Muscle of leg (tissue), 11 donors: ENCODE data around the gene CIAO2A. TPM values are rescaled to one million over a fixed set of nuclear protein-coding genes. Genes with fewer than 3 reads are reported as not detected.
A peak's percentile ranks its signal among the peaks of the same experiment; 100 is the strongest.
"Not testable (repeated sequence)": the region's sequence is repeated elsewhere in the genome, so short reads cannot be mapped to it uniquely, and the experiment has no call there.

Experiments
- DNase-seq: peaks from one replicate; pipeline ENCODE4 v3.0.0; 2013
- H3K27ac ChIP-seq: one replicate; pipeline ENCODE4 v1.5.1; 2013; ENCODE audit warnings: mild to moderate bottlenecking, low read length, control low read depth
- H3K27me3 ChIP-seq: one replicate; pipeline ENCODE4 v1.6.1; 2013; ENCODE audit warnings: low read length; ENCODE audit not compliant: control insufficient read depth, insufficient read depth
- H3K36me3 ChIP-seq: one replicate; pipeline ENCODE4 v1.6.1; 2013; ENCODE audit warnings: low read length; ENCODE audit not compliant: control insufficient read depth, insufficient read depth
- H3K4me1 ChIP-seq: one replicate; pipeline ENCODE4 v1.6.1; 2013; ENCODE audit warnings: low read length; ENCODE audit not compliant: control insufficient read depth, insufficient read depth
- H3K4me3 ChIP-seq: one replicate; pipeline ENCODE4 v1.5.1; 2013; ENCODE audit warnings: low read length, control low read depth
- H3K9me3 ChIP-seq: replicated peaks from 2 replicates; pipeline ENCODE4 v1.6.1; 2013; ENCODE audit warnings: low read depth, low read length; ENCODE audit not compliant: control insufficient read depth
- whole genome bisulfite sequencing: methylation state at CpG from one replicate; pipeline ENCODE4 v1.1.5; 2013; ENCODE audit warnings: missing lambda C conversion rate; ENCODE audit not compliant: insufficient coverage; 5-methylcytosine and 5-hydroxymethylcytosine counted together
- polyA plus RNA-seq, 8 donors: library from polyadenylated mRNA; unstranded; fragments of 120-200 nt; gene quantifications; one replicate each; pipeline versions ENCODE4 v1.2.1 to v1.2.3, GENCODE V29; 2013; ENCODE audit warnings: inconsistent platforms in 1 of 8, low replicate concordance in 1 of 8; ENCODE audit not compliant: insufficient read length in 8 of 8, insufficient read depth in 1 of 8
- total RNA-seq: library from RNA; stranded (reverse); fragments of 120-200 nt; gene quantifications from one replicate; pipeline ENCODE4 v1.2.4, GENCODE V29; 2013

Gene CIAO2A
- total and polyA plus RNA-seq, 9 donors, result 45.1 to 52.8 (median 51.0) TPM

- peaks cover 11% of the 10 kb centered on the region for H3K36me3 ChIP-seq
- not testable (repeated sequence) for H3K4me3 ChIP-seq, H3K27ac ChIP-seq, DNase-seq, H3K27me3 ChIP-seq, H3K9me3 ChIP-seq, H3K4me1 ChIP-seq
- 80% methylated on average over 1 of the region's 2 CpGs for WGBS
These were observed 20.1 kb downstream of the CIAO2A start for GRCh38 chr15:64073496-64073895.

- Histone ChIP-seq H3K36me3 (peaks cover 11% of the 10 kb centered on the region), H3K27me3 (no peaks in the 10 kb centered on the region), H3K9me3 (no peaks in the 10 kb centered on the region), H3K4me1 (peaks cover 1% of the 10 kb centered on the region), H3K27ac (no peak overlapping the region), H3K4me3 (no peak overlapping the region)
- no peak for DNase-seq
- 100% methylated on average over 2 of the region's 2 CpGs for WGBS
These were observed 20.8 kb downstream of the CIAO2A start for GRCh38 chr15:64072812-64073211.

DNA sequence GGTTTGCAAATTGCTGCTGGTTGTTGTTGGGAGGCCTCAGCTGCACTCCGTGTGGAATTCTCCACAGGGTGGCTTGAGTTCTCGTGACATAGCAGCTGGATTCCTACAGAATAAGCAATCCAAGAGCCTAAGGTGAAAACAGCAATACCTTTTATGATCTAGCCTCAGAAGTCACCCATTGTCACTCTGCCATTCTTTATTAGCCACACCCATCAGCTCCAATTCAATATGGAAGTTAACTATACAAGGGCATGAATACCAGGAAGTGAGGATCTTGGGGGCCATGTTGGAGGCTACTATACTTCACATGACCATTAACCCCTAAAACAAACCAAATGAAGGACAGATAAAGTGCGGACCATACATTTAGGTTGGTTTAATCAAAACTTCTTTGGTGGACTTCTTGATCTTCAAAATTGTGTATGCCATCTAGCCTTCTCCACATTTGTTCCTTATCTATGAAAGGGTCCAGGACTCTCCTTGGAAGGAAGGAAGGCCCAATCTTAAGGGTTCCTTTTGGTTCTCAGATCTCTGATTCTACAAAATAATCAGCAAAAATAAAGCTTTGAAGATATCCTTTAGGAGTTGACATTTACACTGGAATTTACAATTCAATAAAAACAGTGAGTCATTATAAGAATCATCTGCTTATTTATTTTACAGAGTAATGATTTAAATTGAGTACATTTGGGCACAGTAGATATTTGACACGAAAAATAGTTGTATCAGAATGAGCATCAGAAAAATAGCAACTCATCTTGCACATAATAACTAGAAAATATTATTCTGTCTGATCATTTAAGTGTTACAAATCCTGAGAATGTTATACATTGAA, 21.5 kb downstream of the CIAO2A start:
- 90% methylated on average over 2 of the region's 4 CpGs for WGBS
- peaks cover 3% of the 10 kb centered on the region for H3K4me1 ChIP-seq
- H3K36me3 ChIP-seq, result peaks cover 11% of the 10 kb centered on the region
- no peaks in the 10 kb centered on the region for H3K9me3 ChIP-seq
- H3K27me3 ChIP-seq, result no peaks in the 10 kb centered on the region
- DNase-seq, result no peak
- H3K4me3 ChIP-seq, result no peak overlapping the region
- no peak overlapping the region for H3K27ac ChIP-seq

- Histone ChIP-seq H3K9me3 (no peaks in the 10 kb centered on the region), H3K4me1 (peaks cover 3% of the 10 kb centered on the region), H3K27me3 (no peaks in the 10 kb centered on the region), H3K27ac (no peak overlapping the region), H3K4me3 (no peak overlapping the region), H3K36me3 (peaks cover 11% of the 10 kb centered on the region)
- DNase-seq, result peak; percentile 37
- 63% methylated on average over 5 of the region's 8 CpGs for WGBS
These were observed 22.4 kb downstream of the CIAO2A start for GRCh38 chr15:64070965-64071851.

DNA sequence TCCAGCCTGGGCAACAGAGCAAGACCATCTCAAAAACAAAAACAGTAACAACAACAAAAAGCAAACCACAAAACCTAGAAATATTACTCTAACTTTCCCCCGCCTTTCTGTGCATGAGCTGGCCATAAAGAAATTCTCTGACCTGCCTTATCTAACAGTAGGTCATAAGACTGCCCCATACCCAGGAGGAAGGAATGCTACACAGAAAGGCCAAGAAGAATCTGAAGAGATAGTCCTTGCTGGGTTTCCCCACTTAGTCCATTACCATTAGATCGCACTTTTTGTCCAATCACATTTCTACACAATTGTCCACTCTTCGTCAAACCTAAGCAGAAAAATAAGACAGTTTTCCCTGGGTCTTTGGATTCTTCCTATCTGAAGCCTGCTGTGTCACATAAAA, 23.5 kb downstream of the CIAO2A start:
- Histone ChIP-seq H3K36me3 (peaks cover 10% of the 10 kb centered on the region), H3K27ac (no peak overlapping the region), H3K27me3 (no peaks in the 10 kb centered on the region), H3K4me1 (peaks cover 3% of the 10 kb centered on the region), H3K4me3 (no peak overlapping the region), H3K9me3 (no peaks in the 10 kb centered on the region)
- no peak for DNase-seq
- 96% methylated on average over 3 of the region's 3 CpGs for WGBS

GRCh38 chr15:64068133-64068532, 25.5 kb downstream of the CIAO2A start:
- WGBS, result 75% methylated on average over 1 of the region's 4 CpGs
- no peak overlapping the region for H3K27ac ChIP-seq
- H3K4me1 ChIP-seq, result peaks cover 3% of the 10 kb centered on the region
- H3K4me3 ChIP-seq, result no peak overlapping the region
- peaks cover 8% of the 10 kb centered on the region for H3K36me3 ChIP-seq
- no peak for DNase-seq
- no peaks in the 10 kb centered on the region for H3K27me3 ChIP-seq
- H3K9me3 ChIP-seq, result no peaks in the 10 kb centered on the region

DNA sequence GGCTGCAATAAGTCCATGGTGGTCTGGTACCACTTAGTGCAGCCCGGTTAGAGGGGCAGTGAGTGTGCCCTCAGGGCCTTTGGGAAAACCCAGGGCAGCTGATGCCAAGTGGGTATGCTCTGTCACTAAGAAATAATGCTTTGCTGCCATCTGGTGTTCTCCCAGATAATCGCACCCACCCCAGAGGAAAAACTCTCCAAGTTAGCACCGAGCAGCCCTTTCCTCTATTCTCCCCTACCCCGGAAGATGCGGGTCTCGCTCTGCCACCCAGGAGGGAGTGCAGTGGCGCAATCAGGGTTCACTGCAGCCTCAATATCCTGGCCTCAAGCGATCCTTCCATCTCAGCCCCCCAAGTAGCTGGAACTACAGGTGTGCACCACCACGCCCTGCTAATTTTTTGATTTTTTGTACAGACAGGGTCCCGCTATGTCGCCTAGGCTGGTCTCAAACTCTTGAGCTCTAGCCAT, 26.0 kb downstream of the CIAO2A start:
- H3K9me3 ChIP-seq, result no peaks in the 10 kb centered on the region
- H3K36me3 ChIP-seq, result peaks cover 8% of the 10 kb centered on the region
- peaks cover 3% of the 10 kb centered on the region for H3K4me1 ChIP-seq
- H3K27me3 ChIP-seq, result no peaks in the 10 kb centered on the region
- no peak overlapping the region for H3K27ac ChIP-seq
- H3K4me3 ChIP-seq, result no peak overlapping the region
- peak; percentile 66 for DNase-seq
- WGBS, result 24% methylated on average over 11 of the region's 11 CpGs

- H3K27me3 ChIP-seq, result no peaks in the 10 kb centered on the region
- no peak overlapping the region for H3K27ac ChIP-seq
- no peak for DNase-seq
- peaks cover 1% of the 10 kb centered on the region for H3K36me3 ChIP-seq
- no CpG with 5 or more reads among the region's 1 CpG for WGBS
- H3K4me1 ChIP-seq, result peaks cover 3% of the 10 kb centered on the region
- H3K9me3 ChIP-seq, result no peaks in the 10 kb centered on the region
- H3K4me3 ChIP-seq, result no peak overlapping the region
These were observed 27.2 kb downstream of the CIAO2A start for GRCh38 chr15:64066451-64066850.

GRCh38 chr15:64060716-64061115, 32.9 kb downstream of the CIAO2A start:
- no peak for DNase-seq
- H3K9me3 ChIP-seq, result no peaks in the 10 kb centered on the region
- H3K4me1 ChIP-seq, result no peaks in the 10 kb centered on the region
- no peak overlapping the region for H3K4me3 ChIP-seq
- H3K27me3 ChIP-seq, result no peaks in the 10 kb centered on the region
- H3K36me3 ChIP-seq, result no peaks in the 10 kb centered on the region
- no peak overlapping the region for H3K27ac ChIP-seq
- WGBS, result 96% methylated on average over 27 of the region's 29 CpGs

DNA sequence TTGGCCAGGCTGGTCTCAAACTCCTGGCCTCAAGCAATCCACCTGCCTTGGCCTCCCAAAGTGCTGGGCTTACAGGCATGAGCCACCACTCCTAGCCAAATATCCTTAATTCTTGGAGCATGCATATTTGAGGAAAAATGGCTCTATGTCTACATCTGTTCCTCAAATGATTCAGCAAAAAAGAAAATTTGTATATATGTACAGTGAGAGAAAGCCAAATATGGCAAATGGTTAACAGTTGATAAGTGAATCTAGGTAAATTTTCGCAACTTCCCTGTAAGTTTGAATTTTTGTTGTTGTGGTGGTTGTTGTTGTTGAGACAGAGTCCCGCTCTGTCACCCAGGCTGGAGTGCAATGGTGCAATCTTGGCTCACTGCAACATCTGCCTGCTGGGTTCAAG, 34.5 kb downstream of the CIAO2A start:
- H3K36me3 ChIP-seq, H3K4me3 ChIP-seq, H3K27ac ChIP-seq, H3K9me3 ChIP-seq, H3K27me3 ChIP-seq, H3K4me1 ChIP-seq, DNase-seq: not testable (repeated sequence)
- 90% methylated on average over 2 of the region's 2 CpGs for WGBS
